NB4 (cell line): ENCODE results near the gene MYOM1.
"Not testable (repeated sequence)": the region's sequence is repeated elsewhere in the genome, so short reads cannot be mapped to it uniquely, and the experiment has no call there.

Experiments used
- DNase-seq: peaks from one replicate; pipeline ENCODE4 v3.0.0; 2010; ENCODE audit warnings: low read depth
- H3K4me3 ChIP-seq: one replicate; pipeline ENCODE4 v1.5.1; 2011; ENCODE audit warnings: mild to moderate bottlenecking, low read depth, low read length, moderate library complexity
- MYC ChIP-seq: IDR thresholded peaks from 2 replicates; pipeline ENCODE4 v1.6.1; 2011; ENCODE audit warnings: low read depth, low read length
- POLR2A ChIP-seq: IDR thresholded peaks from 2 replicates; pipeline ENCODE4 v1.6.1; 2011; ENCODE audit warnings: mild to moderate bottlenecking; ENCODE audit not compliant: insufficient read length; ENCODE audit errors: extremely low read depth
- TF ChIP-seq, protein P1 (sequence below): IDR thresholded peaks from 2 replicates; pipeline ENCODE4 v1.6.1; 2011; ENCODE audit warnings: low read depth, low read length
- TF ChIP-seq, protein P2 (sequence below): IDR thresholded peaks from one replicate; pipeline ENCODE4 v1.5.1; 2012; ENCODE audit warnings: low read depth, low read length

MYOM1 gene

DNA sequence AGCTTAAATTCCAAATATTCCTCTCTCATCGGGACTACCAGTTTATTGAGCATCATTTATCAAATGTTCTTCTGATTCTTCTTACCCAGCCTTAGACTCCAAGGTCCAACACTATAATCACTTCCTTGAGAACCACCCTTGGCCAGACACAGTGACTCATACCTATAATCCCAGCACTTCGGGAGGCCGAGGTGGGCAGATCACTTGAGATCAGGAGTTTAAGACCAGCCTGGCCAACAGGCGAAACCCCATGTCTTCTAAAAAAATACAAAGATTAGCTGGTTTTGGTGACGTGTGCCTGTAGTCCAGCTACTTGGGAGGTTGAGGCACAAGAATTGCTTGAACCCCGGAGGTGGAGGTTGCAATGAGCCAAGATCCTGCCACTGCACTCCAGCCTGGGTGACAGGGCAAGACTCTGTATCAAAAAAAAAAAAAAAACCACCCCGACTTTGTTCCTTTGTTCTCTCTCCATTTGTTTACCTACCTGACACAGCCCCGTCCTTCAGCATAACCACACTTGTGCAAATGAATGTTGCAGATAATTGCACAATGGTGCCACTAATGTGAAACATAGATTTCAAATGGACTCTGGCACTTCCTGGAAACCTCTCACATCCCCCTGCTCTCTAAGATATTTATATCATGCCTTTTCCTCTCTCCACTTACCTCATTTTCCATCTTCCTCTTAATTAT lies 167.9 kb downstream of the MYOM1 start:
- peak; percentile 40 for DNase-seq
- no peak overlapping the region for H3K4me3 ChIP-seq
- TF ChIP-seq, protein P1, sequence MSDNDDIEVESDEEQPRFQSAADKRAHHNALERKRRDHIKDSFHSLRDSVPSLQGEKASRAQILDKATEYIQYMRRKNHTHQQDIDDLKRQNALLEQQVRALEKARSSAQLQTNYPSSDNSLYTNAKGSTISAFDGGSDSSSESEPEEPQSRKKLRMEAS, result no peak
- no peak for TF ChIP-seq MYC
- TF ChIP-seq POLR2A, result no peak
- TF ChIP-seq, protein P2, sequence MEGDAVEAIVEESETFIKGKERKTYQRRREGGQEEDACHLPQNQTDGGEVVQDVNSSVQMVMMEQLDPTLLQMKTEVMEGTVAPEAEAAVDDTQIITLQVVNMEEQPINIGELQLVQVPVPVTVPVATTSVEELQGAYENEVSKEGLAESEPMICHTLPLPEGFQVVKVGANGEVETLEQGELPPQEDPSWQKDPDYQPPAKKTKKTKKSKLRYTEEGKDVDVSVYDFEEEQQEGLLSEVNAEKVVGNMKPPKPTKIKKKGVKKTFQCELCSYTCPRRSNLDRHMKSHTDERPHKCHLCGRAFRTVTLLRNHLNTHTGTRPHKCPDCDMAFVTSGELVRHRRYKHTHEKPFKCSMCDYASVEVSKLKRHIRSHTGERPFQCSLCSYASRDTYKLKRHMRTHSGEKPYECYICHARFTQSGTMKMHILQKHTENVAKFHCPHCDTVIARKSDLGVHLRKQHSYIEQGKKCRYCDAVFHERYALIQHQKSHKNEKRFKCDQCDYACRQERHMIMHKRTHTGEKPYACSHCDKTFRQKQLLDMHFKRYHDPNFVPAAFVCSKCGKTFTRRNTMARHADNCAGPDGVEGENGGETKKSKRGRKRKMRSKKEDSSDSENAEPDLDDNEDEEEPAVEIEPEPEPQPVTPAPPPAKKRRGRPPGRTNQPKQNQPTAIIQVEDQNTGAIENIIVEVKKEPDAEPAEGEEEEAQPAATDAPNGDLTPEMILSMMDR, result no peak

DNA sequence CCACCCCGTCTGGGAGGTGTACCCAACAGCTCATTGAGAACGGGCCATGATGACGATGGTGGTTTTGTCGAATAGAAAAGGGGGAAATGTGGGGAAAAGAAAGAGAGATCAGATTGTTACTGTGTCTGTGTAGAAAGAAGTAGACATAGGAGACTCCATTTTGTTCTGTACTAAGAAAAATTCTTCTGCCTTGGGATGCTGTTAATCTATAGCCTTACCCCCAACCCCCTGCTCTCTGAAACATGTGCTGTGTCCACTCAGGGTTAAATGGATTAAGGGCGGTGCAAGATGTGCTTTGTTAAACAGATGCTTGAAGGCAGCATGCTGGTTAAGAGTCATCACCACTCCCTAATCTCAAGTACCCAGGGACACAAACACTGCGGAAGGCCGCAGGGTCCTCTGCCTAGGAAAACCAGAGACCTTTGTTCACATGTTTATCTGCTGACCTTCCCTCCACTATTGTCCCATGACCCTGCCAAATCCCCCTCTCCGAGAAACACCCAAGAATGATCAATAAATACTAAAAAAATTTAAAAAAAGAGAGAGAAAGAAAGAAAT lies 169.8 kb downstream of the MYOM1 start:
- not testable (repeated sequence) for DNase-seq, H3K4me3 ChIP-seq

DNA sequence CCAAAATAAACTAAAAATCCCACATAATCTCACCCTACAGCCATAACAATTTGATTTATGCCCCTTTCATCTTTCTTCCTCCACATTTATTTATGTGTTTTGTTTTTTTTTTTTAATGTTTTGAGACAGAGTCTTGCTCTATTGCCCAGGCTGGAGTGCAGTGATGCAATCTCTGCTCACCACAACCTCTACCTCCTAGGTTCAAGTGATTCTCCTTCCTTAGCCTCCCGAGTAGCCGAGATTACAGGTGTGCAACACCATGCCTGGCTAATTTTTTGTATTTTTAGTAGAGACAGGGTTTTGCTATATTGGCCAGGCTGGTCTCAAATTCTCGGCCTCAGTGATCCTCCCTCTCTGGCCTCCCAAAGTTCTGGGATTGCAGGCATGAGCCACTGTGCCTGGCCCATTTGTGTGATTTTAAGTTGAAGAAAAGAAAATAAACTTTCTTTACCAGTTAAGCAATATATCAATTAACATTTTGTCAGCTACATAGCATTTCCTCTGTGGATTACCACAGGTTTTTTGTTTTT lies 170.9 kb downstream of the MYOM1 start:
- no peak for DNase-seq
- TF ChIP-seq POLR2A, result no peak
- TF ChIP-seq, protein P2, result no peak
- no peak for TF ChIP-seq MYC
- TF ChIP-seq, protein P1, result no peak
- H3K4me3 ChIP-seq, result no peak overlapping the region

DNA sequence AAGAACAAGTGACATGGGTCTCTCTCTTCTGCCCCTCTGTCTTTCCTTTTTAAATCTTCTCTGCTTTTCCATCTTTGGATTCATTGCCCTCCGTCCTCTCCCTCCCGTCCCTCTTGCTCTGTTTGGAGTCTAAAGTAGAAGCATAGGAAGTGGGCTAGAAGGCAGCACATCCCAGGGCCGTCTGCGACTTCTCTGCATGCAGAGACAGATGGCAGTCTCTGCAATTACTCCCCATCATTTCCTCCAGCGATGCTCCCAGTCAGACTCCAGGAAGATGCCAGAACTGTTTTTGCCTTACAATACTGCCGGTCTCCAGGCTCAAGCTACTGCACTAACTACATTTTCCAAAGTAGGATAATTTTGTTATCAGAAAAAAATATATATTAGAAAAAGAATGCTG lies 171.6 kb downstream of the MYOM1 start:
- TF ChIP-seq, protein P2, result no peak
- TF ChIP-seq POLR2A (no peak), MYC (no peak)
- TF ChIP-seq, protein P1, result no peak
- H3K4me3 ChIP-seq, result no peak overlapping the region
- no peak for DNase-seq

DNA sequence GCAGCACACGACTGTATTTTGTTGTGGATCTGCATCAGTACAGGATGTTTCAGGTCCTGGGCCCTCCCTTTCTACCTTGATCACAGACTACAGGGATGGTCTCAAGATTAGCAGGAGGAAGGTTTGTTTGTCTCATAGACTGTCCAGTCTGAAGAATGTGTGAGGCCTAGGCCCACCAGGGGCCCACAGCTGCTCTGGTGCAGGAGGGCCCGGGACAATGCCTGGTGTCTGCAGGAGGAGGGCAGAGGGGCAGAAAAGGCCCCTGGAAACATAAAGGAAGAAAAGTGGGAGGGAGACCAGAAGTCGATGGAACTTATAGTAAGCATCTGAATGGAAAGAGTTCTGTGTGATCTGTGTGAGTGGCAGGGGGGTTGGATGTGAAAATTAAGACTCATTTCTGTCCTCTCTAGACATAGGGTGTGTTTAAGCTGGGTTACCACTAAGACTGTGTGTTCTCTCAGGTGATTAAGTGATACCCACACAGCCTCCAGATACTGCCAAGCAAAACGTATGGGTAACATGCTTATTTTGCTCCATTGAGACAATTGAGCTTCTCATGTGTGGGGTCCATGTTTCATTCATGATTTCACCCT lies 173.5 kb downstream of the MYOM1 start:
- no peak for DNase-seq
- no peak overlapping the region for H3K4me3 ChIP-seq
- TF ChIP-seq, protein P2, result no peak
- TF ChIP-seq, protein P1, result no peak
- no peak for TF ChIP-seq POLR2A
- TF ChIP-seq MYC, result no peak

DNA sequence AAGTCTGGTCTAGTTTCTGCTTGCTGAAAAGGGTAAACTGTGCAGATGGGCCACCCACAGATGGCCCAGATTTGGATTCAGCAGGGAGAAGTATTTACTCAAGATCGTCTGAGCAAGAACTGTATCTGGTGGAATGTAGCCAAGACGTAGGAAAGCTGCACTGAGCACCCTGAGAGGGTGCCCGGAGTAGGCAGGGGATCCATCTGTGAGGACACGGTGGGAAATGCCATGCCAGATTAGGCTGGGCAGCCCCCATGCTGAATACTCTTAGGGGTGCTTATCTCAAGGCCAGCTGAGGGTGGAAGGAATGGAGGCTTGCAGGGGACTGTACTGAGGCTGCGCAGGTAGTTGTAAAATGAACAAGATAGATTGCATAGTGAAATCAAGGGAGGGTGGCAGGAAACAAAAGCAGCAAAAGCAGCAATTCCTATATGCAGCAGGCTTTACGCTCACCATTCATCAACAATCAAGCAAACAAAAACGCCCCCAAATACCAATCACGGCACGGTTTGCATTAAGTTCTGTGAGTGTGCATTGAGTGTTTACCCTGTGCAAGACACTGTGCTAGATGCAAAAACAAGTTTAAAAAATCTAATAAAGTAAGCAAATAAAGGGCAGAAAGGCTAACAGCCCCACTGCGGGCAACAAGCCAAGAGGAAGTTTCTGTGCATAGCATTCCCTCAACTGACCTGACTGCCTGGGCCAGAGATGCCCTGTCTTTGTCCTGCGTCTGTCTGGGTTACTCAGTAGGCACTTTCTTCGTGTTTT lies 174.7 kb downstream of the MYOM1 start:
- DNase-seq, result no peak
- no peak for TF ChIP-seq MYC
- TF ChIP-seq, protein P1, result no peak
- no peak for TF ChIP-seq POLR2A
- TF ChIP-seq, protein P2, result no peak
- no peak overlapping the region for H3K4me3 ChIP-seq
